Stomach smooth muscle (tissue), 2 donors: ENCODE measurements around the gene GH2.
"Not testable (repeated sequence)": the region's sequence is repeated elsewhere in the genome, so short reads cannot be mapped to it uniquely, and the experiment has no call there.

Experiments
- H3K27ac ChIP-seq: one replicate; pipeline ENCODE4 v1.7.0; 2013; ENCODE audit warnings: mild to moderate bottlenecking, low read length, inconsistent platforms
- H3K27me3 ChIP-seq, 2 donors: one replicate each; pipeline ENCODE4 v1.7.0; 2013; ENCODE audit warnings: low read length in 2 of 2; ENCODE audit not compliant: insufficient read depth in 2 of 2, control insufficient read depth in 1 of 2
- H3K36me3 ChIP-seq, 2 donors: one replicate each; pipeline ENCODE4 v1.7.0; 2013; ENCODE audit warnings: low read length in 2 of 2; ENCODE audit not compliant: control insufficient read depth in 2 of 2, insufficient read depth in 2 of 2
- H3K4me1 ChIP-seq: one replicate; pipeline ENCODE4 v1.7.0; 2013; ENCODE audit warnings: low read length; ENCODE audit not compliant: control insufficient read depth, insufficient read depth
- H3K4me3 ChIP-seq, 2 donors: one replicate each; pipeline ENCODE4 v1.7.0; 2013; ENCODE audit warnings: low read length in 2 of 2
- H3K9ac ChIP-seq, 2 donors: one replicate each; pipeline ENCODE4 v1.7.0; 2013; ENCODE audit warnings: low read length in 2 of 2, mild to moderate bottlenecking in 1 of 2
- H3K9me3 ChIP-seq, 2 donors: one replicate each; pipeline ENCODE4 v1.7.0; 2013; ENCODE audit warnings: low read length in 2 of 2; ENCODE audit not compliant: control insufficient read depth in 2 of 2
- donor health status: healthy.
- donor health status: Pancreatic carcinoma.

Gene GH2

DNA sequence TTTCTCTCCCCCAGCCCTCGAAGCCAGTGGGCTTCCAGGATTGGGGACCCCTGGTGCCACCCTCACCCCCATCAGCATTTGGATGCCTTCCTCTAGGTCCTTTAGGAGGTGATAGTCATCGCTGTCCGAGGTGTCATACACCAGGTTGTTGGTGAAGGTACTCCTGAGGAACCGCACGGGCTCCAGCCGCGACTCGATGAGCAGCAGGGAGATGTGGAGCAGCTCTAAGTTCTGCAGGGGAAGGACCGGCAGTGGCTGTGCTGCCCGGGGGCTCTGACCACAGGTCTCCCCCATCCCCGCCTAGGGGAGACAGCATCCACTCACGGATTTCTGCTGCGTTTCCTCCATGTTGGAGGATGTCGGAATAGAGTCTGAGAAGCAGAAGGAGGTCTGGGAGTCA lies 28.4 kb upstream of the GH2 start:
- no peaks in the 10 kb centered on the region for H3K9me3 ChIP-seq
- no peaks in the 10 kb centered on the region for H3K36me3 ChIP-seq
- no peak overlapping the region for H3K9ac ChIP-seq
- H3K4me1 ChIP-seq: no peaks in the 10 kb centered on the region
- peaks cover 4% of the 10 kb centered on the region in 2 donors for H3K27me3 ChIP-seq
- H3K4me3 ChIP-seq: no peak overlapping the region
- H3K27ac ChIP-seq: no peak overlapping the region

DNA sequence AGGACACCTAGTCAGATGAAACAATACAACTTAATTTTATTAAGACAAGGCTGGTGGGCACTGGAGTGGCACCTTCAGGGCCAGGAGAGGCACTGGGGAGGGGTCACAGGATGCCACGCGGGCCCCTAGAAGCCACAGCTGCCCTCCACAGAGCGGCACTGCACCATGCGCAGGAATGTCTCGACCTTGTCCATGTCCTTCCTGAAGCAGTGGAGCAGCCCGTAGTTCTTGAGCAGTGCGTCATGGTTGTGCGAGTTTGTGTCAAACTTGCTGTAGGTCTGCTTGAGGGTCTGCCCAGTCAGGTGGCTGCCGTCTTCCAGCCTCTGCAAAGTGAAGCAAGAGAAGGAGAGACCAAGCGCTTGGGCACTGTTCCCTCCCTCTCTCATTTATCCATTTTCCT lies 27.8 kb upstream of the GH2 start:
- not testable (repeated sequence) for H3K36me3 ChIP-seq

DNA sequence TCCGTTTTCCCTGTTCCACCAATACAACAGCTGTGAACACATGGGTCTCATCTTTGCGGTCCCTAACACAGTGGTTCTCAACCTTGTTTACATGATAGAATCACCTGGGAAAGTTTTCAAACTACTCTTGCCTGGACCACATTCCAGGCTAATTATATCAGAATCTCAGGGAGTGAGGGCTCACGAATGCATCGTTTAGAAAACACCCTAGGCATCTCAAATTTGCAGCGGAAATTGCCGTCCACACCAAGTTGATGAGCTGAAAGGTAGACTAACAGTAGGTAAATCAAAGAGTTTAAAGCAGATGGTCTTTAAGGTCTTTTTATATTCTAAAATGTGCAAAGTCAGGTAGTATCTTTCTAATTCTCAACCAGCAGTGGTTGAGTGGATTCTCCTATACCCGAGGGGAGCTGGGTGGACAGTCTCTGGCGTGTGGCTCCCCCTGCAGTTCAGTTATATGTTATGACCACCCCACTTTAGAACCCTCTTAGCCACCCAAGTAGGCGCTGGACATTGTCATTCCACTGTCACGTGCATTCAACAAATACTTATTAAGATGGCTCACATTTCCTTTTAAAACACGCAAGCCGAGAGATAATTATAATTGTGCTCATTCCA lies 25.5 kb upstream of the GH2 start:
- H3K9me3 ChIP-seq, H3K36me3 ChIP-seq, H3K27ac ChIP-seq, H3K4me1 ChIP-seq, H3K9ac ChIP-seq, H3K4me3 ChIP-seq, H3K27me3 ChIP-seq: not testable (repeated sequence)

More for the DNA sequence above, 27.8 kb upstream of the GH2 start:
- H3K9ac ChIP-seq, H3K27ac ChIP-seq, H3K27me3 ChIP-seq, H3K9me3 ChIP-seq, H3K4me1 ChIP-seq, H3K4me3 ChIP-seq: not testable (repeated sequence)

DNA sequence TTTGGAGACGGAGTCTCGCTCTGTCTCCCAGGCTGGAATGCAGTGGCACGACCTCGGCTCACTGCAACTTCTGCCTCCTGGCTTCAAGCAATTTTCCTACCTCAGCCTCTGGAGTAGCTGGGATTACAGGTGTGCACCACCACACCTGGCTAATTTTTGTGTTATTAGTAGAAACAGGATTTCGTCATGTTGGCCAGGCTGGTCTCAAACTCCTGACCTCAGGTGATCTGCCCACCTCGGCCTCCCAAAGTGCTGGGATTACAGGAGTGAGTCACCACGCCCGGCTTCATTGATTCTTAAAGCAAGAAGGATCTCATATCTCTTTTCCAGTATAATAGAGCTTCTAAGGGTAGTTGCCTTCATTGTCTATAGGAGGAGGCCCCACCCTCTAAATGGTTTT lies 23.1 kb upstream of the GH2 start:
- H3K27me3 ChIP-seq, H3K27ac ChIP-seq, H3K9me3 ChIP-seq, H3K36me3 ChIP-seq, H3K4me3 ChIP-seq, H3K4me1 ChIP-seq, H3K9ac ChIP-seq: not testable (repeated sequence)

DNA sequence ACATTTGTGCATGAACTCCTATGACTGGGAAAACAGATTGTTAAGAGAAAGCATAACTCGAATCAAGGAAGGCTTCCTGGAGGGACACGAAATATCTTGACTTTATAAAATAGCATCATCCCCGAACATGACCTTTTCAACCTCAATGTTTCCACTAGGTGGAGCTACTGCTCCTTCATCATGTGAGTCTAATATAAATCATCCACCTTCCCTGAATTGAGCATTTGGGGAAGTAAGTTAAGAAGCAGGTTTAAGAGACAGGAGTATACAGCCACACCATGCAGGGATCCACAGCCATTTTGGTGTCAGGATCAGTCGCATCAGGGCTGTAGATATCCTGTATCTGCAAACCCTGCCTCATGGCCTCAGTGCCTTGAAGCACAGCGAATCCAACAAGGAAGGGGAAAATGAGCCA lies 22.1 kb upstream of the GH2 start:
- H3K9ac ChIP-seq, H3K9me3 ChIP-seq, H3K27me3 ChIP-seq, H3K4me1 ChIP-seq, H3K4me3 ChIP-seq, H3K36me3 ChIP-seq, H3K27ac ChIP-seq: not testable (repeated sequence)

DNA sequence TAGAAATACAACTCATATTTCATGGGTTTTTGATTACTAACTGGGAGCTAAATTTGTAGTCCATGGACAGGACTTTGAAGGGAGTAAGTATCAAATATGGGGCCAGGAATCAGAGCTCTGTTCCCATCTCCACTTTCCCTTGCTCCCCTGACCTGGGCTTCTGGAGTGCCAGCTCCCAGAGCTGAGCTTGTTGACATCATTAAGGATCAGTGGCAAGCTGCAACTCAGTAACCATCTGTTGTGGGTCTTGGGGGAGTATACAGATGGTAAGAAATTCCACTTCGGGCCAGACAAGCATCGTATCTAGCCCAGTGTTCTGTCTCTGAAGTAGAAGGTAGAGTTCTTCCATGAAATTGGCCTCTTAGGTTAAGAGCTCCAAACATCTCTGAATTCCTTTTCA lies 20.2 kb upstream of the GH2 start:
- H3K36me3 ChIP-seq, H3K27me3 ChIP-seq, H3K9me3 ChIP-seq, H3K9ac ChIP-seq, H3K4me3 ChIP-seq, H3K27ac ChIP-seq, H3K4me1 ChIP-seq: not testable (repeated sequence)

DNA sequence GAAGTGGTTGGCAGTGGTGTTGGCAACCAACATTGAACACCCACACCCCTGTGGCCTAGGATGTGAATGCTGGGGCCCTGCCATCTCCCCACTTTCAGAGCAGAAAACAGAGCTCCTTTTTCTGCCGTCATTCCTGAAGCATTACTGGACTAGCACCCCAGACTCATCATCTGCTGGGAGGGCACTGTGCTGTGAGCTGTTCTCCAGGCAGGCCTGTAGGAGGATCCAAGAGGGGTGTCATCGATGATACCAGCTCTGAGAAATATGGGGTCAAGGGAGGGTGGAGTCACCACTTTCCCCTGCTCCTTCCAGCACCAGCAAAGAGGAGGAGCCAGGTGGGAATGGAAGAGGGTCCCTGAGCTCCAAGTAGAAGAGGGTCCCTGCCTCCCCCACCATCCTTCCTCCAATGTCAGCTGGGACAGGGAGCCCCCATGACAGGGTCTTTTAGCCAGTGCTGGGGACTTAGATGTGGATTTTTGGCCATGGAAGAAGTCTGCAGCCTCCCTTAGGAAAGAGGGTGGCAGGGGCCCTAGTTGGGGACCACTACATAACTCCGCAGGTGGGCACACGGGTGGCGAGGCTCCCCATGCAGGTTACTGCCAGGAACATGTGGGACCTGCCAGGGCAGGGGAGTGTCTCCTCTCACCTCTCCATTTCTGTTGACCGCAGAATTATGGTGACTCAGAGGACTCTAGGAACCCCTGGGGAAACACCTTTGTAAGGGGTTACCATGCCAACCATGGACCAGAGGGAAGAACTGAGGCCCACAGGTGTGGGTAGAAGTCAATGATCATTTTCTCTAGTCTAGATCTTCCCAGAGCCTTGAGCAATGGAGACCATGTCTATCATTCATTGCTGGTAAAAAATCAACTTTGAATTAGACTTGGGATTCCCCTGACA lies 17.4 kb upstream of the GH2 start:
- not testable (repeated sequence) for H3K4me1 ChIP-seq, H3K27ac ChIP-seq, H3K9me3 ChIP-seq, H3K4me3 ChIP-seq, H3K9ac ChIP-seq, H3K36me3 ChIP-seq, H3K27me3 ChIP-seq

DNA sequence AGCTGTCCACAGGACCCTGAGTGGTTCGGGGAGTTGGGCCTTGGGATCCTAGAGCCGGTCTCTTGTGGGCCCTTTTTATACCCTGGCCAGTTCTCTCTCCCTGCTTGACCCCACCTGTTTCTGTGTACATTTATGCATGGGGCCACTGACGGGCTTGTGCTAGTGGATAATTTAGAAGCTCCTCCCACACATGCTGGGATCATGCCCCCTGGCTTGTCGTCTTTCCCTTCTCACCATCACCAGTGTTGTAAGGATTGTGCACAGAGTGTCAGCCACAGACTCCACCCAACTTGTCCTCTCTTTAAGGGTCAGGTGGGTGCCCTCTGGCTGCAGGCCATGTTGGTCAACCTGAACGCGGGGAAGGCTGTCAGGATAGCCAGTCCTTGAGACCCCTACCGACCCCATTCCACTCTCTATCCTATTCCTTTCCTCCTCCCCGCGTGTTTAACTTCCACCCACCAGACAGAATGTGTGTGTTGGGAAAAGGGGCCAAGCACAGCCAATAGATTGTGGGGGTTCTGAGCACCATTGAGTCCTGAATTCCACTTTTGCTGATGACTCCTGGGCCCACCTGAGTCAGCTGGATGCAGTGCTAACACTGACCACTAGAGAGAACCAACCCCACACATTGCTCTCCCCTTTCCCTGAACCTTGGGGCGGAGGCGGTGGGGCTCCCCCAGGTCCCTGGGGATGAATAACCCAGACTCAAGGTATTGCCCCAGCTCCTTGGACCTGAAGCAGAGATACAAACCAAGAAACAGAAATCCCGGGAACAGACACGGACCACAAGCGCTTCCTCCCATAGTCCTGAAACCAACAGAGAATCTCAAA lies 15.0 kb upstream of the GH2 start, which contains the start of gene CSH1:
TSS of gene CSH1 (minus strand) at position 51 of the 831 bp plus-strand sequence. CDS start 63 bp downstream, outside the sequence.
- H3K4me1 ChIP-seq, H3K27ac ChIP-seq, H3K27me3 ChIP-seq, H3K9ac ChIP-seq, H3K36me3 ChIP-seq, H3K4me3 ChIP-seq, H3K9me3 ChIP-seq: not testable (repeated sequence)

DNA sequence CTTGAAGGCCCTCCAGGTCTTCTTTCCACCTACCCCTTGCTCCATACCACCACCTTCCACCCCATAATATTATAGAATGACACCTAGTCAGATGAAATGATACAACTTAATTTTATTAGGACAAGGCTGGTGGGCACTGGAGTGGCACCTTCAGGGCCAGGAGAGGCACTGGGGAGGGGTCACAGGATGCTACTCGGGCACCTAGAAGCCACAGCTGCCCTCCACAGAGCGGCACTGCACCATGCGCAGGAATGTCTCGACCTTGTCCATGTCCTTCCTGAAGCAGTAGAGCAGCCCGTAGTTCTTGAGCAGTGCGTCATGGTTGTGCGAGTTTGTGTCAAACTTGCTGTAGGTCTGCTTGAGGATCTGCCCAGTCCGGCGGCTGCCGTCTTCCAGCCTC lies 13.1 kb upstream of the GH2 start:
- not testable (repeated sequence) for H3K36me3 ChIP-seq, H3K27me3 ChIP-seq, H3K4me1 ChIP-seq, H3K9ac ChIP-seq, H3K4me3 ChIP-seq, H3K9me3 ChIP-seq, H3K27ac ChIP-seq

DNA sequence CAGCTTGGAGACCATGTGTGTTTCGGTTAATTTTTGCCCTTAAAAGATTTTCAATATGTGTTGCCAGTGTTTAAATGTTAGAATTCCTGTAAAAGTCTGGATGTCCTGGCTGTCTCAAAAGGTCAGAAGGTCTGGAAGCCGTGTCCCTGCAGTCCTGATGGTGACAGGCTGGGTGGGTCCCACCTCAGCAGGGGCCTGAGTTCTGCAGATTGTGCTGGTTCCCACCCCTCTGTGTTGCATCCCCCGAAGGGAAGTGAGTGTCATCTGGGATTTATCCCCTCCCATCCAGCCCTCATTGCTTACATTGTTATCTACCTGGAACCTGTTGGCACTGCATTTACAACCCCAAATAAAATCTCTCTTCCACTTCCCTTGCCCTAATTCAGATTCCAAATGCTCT lies 12.3 kb upstream of the GH2 start:
- not testable (repeated sequence) for H3K4me3 ChIP-seq, H3K4me1 ChIP-seq, H3K27me3 ChIP-seq, H3K36me3 ChIP-seq, H3K27ac ChIP-seq, H3K9ac ChIP-seq, H3K9me3 ChIP-seq
